ENCODE results near the gene CKMT2.
"Not testable (repeated sequence)": the region's sequence is repeated elsewhere in the genome, so short reads cannot be mapped to it uniquely, and the experiment has no call there.

Gene CKMT2

GRCh38 chr5:81294021-81294420, 60.9 kb downstream of the CKMT2 start:
- H3K27ac ChIP-seq (ENCODE audit: low read depth in 2 of 2, low read length in 2 of 2); H3K4me3 ChIP-seq (ENCODE audit: low read length in 2 of 2); H3K9me3 ChIP-seq (ENCODE audit: control insufficient read depth in 2 of 2, low read length in 2 of 2); H3K36me3 ChIP-seq (ENCODE audit: control insufficient read depth in 2 of 2, insufficient read depth in 2 of 2, low read length in 2 of 2); H3K4me1 ChIP-seq (ENCODE audit: control insufficient read depth in 2 of 2, insufficient read depth in 2 of 2, low read length in 2 of 2); H3K9ac ChIP-seq (ENCODE audit: low read depth in 1 of 2, low read length in 2 of 2); H3K27me3 ChIP-seq (ENCODE audit: control insufficient read depth in 2 of 2, insufficient read depth in 2 of 2, low read length in 2 of 2): not testable (repeated sequence)

DNA sequence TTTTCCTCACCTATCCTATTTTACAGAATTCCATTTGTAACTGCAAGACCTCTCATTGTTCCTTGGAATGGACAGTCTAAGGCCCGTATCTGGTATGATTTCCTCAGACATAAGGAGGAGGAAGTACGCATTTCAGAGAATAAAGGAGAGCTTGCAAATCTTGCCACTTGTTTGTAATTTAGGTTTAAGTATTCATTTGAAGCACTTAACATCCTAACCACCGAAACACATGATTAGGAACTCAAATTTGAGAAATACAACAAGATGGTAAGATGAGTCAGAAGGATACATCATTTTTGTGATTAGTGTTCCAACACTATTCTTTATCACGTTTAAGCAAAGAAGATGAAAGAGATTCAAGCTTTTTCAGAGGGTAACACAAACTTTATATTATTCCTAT, 64.4 kb downstream of the CKMT2 start:
- peaks cover 12 to 13% of the 10 kb centered on the region in 2 donors for H3K4me1 ChIP-seq (ENCODE audit: control insufficient read depth in 2 of 2, insufficient read depth in 2 of 2, low read length in 2 of 2)
- H3K27me3 ChIP-seq (ENCODE audit: control insufficient read depth in 2 of 2, insufficient read depth in 2 of 2, low read length in 2 of 2): no peaks in the 10 kb centered on the region
- peaks cover 2 to 3% of the 10 kb centered on the region in 2 donors for H3K36me3 ChIP-seq (ENCODE audit: control insufficient read depth in 2 of 2, insufficient read depth in 2 of 2, low read length in 2 of 2)
- H3K4me3 ChIP-seq (ENCODE audit: low read length in 2 of 2): no peak overlapping the region
- no peak overlapping the region for H3K9ac ChIP-seq (ENCODE audit: low read depth in 1 of 2, low read length in 2 of 2)
- H3K9me3 ChIP-seq (ENCODE audit: control insufficient read depth in 2 of 2, low read length in 2 of 2): peaks cover 0 to 2% of the 10 kb centered on the region in 2 donors
- H3K27ac ChIP-seq (ENCODE audit: low read depth in 2 of 2, low read length in 2 of 2): no peak overlapping the region

GRCh38 chr5:81300921-81301270, 67.8 kb downstream of the CKMT2 start:
- H3K9me3 ChIP-seq (ENCODE audit: control insufficient read depth in 2 of 2, low read length in 2 of 2): no peaks in the 10 kb centered on the region
- no peaks in the 10 kb centered on the region for H3K27me3 ChIP-seq (ENCODE audit: control insufficient read depth in 2 of 2, insufficient read depth in 2 of 2, low read length in 2 of 2)
- H3K4me1 ChIP-seq (ENCODE audit: control insufficient read depth in 2 of 2, insufficient read depth in 2 of 2, low read length in 2 of 2): peaks cover 14 to 15% of the 10 kb centered on the region in 2 donors
- H3K4me3 ChIP-seq (ENCODE audit: low read length in 2 of 2): peak overlapping the region; percentile 96 to 99
- peaks cover 3 to 5% of the 10 kb centered on the region in 2 donors for H3K36me3 ChIP-seq (ENCODE audit: control insufficient read depth in 2 of 2, insufficient read depth in 2 of 2, low read length in 2 of 2)
- peak overlapping the region; percentile 86 to 87 for H3K27ac ChIP-seq (ENCODE audit: low read depth in 2 of 2, low read length in 2 of 2)
- peak overlapping the region; percentile 88 to 95 for H3K9ac ChIP-seq (ENCODE audit: low read depth in 1 of 2, low read length in 2 of 2)

GRCh38 chr5:81301271-81302015, 68.3 kb downstream of the CKMT2 start, which contains the start of gene ZCCHC9:
Gene ZCCHC9 (plus strand): TSS chr5:81301587. CDS start chr5:81304758, 3,171 bp downstream.
- no peaks in the 10 kb centered on the region for H3K27me3 ChIP-seq (ENCODE audit: control insufficient read depth in 2 of 2, insufficient read depth in 2 of 2, low read length in 2 of 2)
- peak within 1 kb of the TSS; percentile 88 to 95 for H3K9ac ChIP-seq (ENCODE audit: low read depth in 1 of 2, low read length in 2 of 2)
- peaks cover 14 to 15% of the 10 kb centered on the region in 2 donors for H3K4me1 ChIP-seq (ENCODE audit: control insufficient read depth in 2 of 2, insufficient read depth in 2 of 2, low read length in 2 of 2)
- peaks cover 3 to 5% of the 10 kb centered on the region in 2 donors for H3K36me3 ChIP-seq (ENCODE audit: control insufficient read depth in 2 of 2, insufficient read depth in 2 of 2, low read length in 2 of 2)
- H3K4me3 ChIP-seq (ENCODE audit: low read length in 2 of 2): peak within 1 kb of the TSS; percentile 96 to 99
- H3K27ac ChIP-seq (ENCODE audit: low read depth in 2 of 2, low read length in 2 of 2): peak within 1 kb of the TSS; percentile 86 to 87
- H3K9me3 ChIP-seq (ENCODE audit: control insufficient read depth in 2 of 2, low read length in 2 of 2): no peaks in the 10 kb centered on the region

GRCh38 chr5:81302596-81302995, 69.5 kb downstream of the CKMT2 start:
- H3K36me3 ChIP-seq (ENCODE audit: control insufficient read depth in 2 of 2, insufficient read depth in 2 of 2, low read length in 2 of 2): peaks cover under 1 to 3% of the 10 kb centered on the region in 2 donors
- no peak overlapping the region for H3K27ac ChIP-seq (ENCODE audit: low read depth in 2 of 2, low read length in 2 of 2)
- H3K9me3 ChIP-seq (ENCODE audit: control insufficient read depth in 2 of 2, low read length in 2 of 2): no peaks in the 10 kb centered on the region
- no peaks in the 10 kb centered on the region for H3K27me3 ChIP-seq (ENCODE audit: control insufficient read depth in 2 of 2, insufficient read depth in 2 of 2, low read length in 2 of 2)
- H3K4me3 ChIP-seq (ENCODE audit: low read length in 2 of 2): peak overlapping the region; percentile 96 to 99
- H3K9ac ChIP-seq (ENCODE audit: low read depth in 1 of 2, low read length in 2 of 2): no peak overlapping the region
- H3K4me1 ChIP-seq (ENCODE audit: control insufficient read depth in 2 of 2, insufficient read depth in 2 of 2, low read length in 2 of 2): peaks cover 14 to 15% of the 10 kb centered on the region in 2 donors

- peaks cover 0 to 3% of the 10 kb centered on the region in 2 donors for H3K36me3 ChIP-seq (ENCODE audit: control insufficient read depth in 2 of 2, insufficient read depth in 2 of 2, low read length in 2 of 2)
- H3K9ac ChIP-seq (ENCODE audit: low read depth in 1 of 2, low read length in 2 of 2): no peak overlapping the region
- H3K4me1 ChIP-seq (ENCODE audit: control insufficient read depth in 2 of 2, insufficient read depth in 2 of 2, low read length in 2 of 2): peaks cover 14 to 15% of the 10 kb centered on the region in 2 donors
- H3K4me3 ChIP-seq (ENCODE audit: low read length in 2 of 2): no peak overlapping the region
- no peaks in the 10 kb centered on the region for H3K9me3 ChIP-seq (ENCODE audit: control insufficient read depth in 2 of 2, low read length in 2 of 2)
- no peak overlapping the region for H3K27ac ChIP-seq (ENCODE audit: low read depth in 2 of 2, low read length in 2 of 2)
- no peaks in the 10 kb centered on the region for H3K27me3 ChIP-seq (ENCODE audit: control insufficient read depth in 2 of 2, insufficient read depth in 2 of 2, low read length in 2 of 2)
These were observed 70.4 kb downstream of the CKMT2 start for GRCh38 chr5:81303563-81303962.

- Histone ChIP-seq H3K27me3 (ENCODE audit: control insufficient read depth in 2 of 2, insufficient read depth in 2 of 2, low read length in 2 of 2) (no peaks in the 10 kb centered on the region), H3K4me1 (ENCODE audit: control insufficient read depth in 2 of 2, insufficient read depth in 2 of 2, low read length in 2 of 2) (peaks cover 4 to 6% of the 10 kb centered on the region in 2 donors), H3K9me3 (ENCODE audit: control insufficient read depth in 2 of 2, low read length in 2 of 2) (no peaks in the 10 kb centered on the region), H3K27ac (ENCODE audit: low read depth in 2 of 2, low read length in 2 of 2) (no peak overlapping the region), H3K36me3 (ENCODE audit: control insufficient read depth in 2 of 2, insufficient read depth in 2 of 2, low read length in 2 of 2) (peaks cover 9 to 10% of the 10 kb centered on the region in 2 donors), H3K4me3 (ENCODE audit: low read length in 2 of 2) (no peak overlapping the region), H3K9ac (ENCODE audit: low read depth in 1 of 2, low read length in 2 of 2) (no peak overlapping the region)
These were observed 72.7 kb downstream of the CKMT2 start for GRCh38 chr5:81305785-81306184.

DNA sequence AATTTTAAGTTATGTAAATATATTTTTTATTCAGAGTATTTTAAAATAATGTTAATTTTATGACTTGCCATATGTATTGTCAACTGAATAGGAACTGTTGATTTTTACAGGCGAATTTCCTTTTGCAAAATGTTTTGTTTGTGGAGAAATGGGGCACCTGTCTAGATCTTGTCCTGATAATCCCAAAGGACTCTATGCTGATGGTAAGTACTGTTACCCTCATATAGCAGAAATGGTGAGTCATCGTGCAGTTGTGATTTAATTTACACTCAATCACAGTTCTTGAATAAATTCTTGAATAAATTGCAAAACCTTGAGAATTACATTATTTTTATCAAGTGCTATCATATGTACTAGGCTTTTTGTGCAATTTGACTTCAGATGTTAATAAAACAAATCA, 75.7 kb downstream of the CKMT2 start:
- H3K27me3 ChIP-seq (ENCODE audit: control insufficient read depth in 2 of 2, insufficient read depth in 2 of 2, low read length in 2 of 2): no peaks in the 10 kb centered on the region
- H3K27ac ChIP-seq (ENCODE audit: low read depth in 2 of 2, low read length in 2 of 2): no peak overlapping the region
- H3K4me3 ChIP-seq (ENCODE audit: low read length in 2 of 2): no peak overlapping the region
- no peaks in the 10 kb centered on the region for H3K4me1 ChIP-seq (ENCODE audit: control insufficient read depth in 2 of 2, insufficient read depth in 2 of 2, low read length in 2 of 2)
- H3K36me3 ChIP-seq (ENCODE audit: control insufficient read depth in 2 of 2, insufficient read depth in 2 of 2, low read length in 2 of 2): peaks cover 20 to 28% of the 10 kb centered on the region in 2 donors
- no peak overlapping the region for H3K9ac ChIP-seq (ENCODE audit: low read depth in 1 of 2, low read length in 2 of 2)
- no peaks in the 10 kb centered on the region for H3K9me3 ChIP-seq (ENCODE audit: control insufficient read depth in 2 of 2, low read length in 2 of 2)

DNA sequence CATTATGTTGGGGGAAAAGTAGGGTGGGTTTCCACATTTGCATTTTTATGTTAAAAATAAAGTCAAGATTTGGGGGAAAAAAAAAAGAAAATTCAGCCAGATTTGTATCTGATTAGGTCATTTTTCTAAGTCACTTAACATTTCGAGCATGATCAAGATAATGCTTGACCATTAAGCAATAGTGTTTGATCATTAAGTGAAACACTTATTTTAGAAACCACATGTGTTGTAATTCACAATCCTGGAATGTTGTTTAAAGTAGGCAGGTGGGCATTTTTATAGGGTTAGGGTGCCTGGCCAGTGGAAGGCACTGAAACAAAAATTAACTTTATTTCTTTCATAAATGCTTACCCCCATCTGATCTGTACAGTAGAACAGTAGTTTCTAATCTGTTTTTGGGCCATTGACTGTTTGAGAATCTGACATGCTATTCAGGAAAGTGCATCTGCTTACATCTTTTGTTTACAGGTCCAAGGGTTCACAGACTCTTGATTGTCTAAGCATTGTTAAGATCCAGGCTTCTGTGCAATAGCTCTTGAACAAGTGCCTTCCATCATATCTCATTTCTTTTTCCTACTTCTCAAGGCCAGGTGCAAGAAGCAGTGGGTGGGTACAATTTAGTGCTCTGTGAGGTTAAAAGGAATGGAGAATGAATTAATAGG, 77.4 kb downstream of the CKMT2 start:
- Histone ChIP-seq H3K36me3 (ENCODE audit: control insufficient read depth in 2 of 2, insufficient read depth in 2 of 2, low read length in 2 of 2) (peaks cover 20 to 26% of the 10 kb centered on the region in 2 donors), H3K27me3 (ENCODE audit: control insufficient read depth in 2 of 2, insufficient read depth in 2 of 2, low read length in 2 of 2) (no peaks in the 10 kb centered on the region), H3K4me3 (ENCODE audit: low read length in 2 of 2) (no peak overlapping the region)

DNA sequence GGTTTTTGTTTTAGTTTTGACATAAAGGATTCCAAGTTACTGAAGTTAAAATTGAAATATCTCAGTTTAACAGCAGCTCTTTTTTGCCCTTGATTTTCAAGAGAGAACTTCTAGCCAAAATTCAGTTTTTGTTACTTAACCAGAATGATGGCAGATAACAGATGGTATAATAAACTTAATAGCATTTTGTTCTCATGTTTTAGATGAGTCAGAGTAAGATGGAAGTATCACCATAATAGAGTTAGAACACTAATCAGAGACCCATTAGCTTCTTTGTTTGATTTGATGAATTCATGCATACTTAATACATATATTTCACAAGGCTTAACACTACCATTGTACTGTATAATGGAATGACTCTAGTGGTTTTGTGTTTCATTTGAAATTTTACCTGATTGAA, 80.2 kb downstream of the CKMT2 start:
- H3K36me3 ChIP-seq (ENCODE audit: control insufficient read depth in 2 of 2, insufficient read depth in 2 of 2, low read length in 2 of 2): peaks cover 20 to 26% of the 10 kb centered on the region in 2 donors
- no peak overlapping the region for H3K27ac ChIP-seq (ENCODE audit: low read depth in 2 of 2, low read length in 2 of 2)
- H3K9ac ChIP-seq (ENCODE audit: low read depth in 1 of 2, low read length in 2 of 2): no peak overlapping the region
- no peaks in the 10 kb centered on the region for H3K9me3 ChIP-seq (ENCODE audit: control insufficient read depth in 2 of 2, low read length in 2 of 2)
- no peak overlapping the region for H3K4me3 ChIP-seq (ENCODE audit: low read length in 2 of 2)
- no peaks in the 10 kb centered on the region for H3K27me3 ChIP-seq (ENCODE audit: control insufficient read depth in 2 of 2, insufficient read depth in 2 of 2, low read length in 2 of 2)
- H3K4me1 ChIP-seq (ENCODE audit: control insufficient read depth in 2 of 2, insufficient read depth in 2 of 2, low read length in 2 of 2): no peaks in the 10 kb centered on the region

More for the DNA sequence above, 77.4 kb downstream of the CKMT2 start:
- Histone ChIP-seq H3K9ac (ENCODE audit: low read depth in 1 of 2, low read length in 2 of 2) (no peak overlapping the region), H3K9me3 (ENCODE audit: control insufficient read depth in 2 of 2, low read length in 2 of 2) (no peaks in the 10 kb centered on the region), H3K27ac (ENCODE audit: low read depth in 2 of 2, low read length in 2 of 2) (no peak overlapping the region), H3K4me1 (ENCODE audit: control insufficient read depth in 2 of 2, insufficient read depth in 2 of 2, low read length in 2 of 2) (no peaks in the 10 kb centered on the region)
